Neural cell (in vitro differentiated cells): Measurements from ENCODE around the gene OST4.
A peak's percentile ranks its signal among the peaks of the same experiment; 100 is the strongest.

Source experiments
- EP300 ChIP-seq: fragments of 450-650 bp; conservative IDR thresholded peaks from 2 replicates; pipeline ENCODE4 v1.6.1; 2014; ENCODE audit warnings: antibody characterized with exemption, mild to moderate bottlenecking, moderate library complexity; ENCODE audit not compliant: poor library complexity, severe bottlenecking
- EZH2 ChIP-seq: fragments of 200-600, 300-800 bp; shearing (Covaris generic), sonication (generic); IDR thresholded peaks from 2 replicates; pipeline ENCODE4 v1.6.1; 2014; ENCODE audit warnings: antibody characterized with exemption, low read length, borderline replicate concordance, mild to moderate bottlenecking; ENCODE audit not compliant: insufficient read depth, poor library complexity, severe bottlenecking
- SMC3 ChIP-seq: fragments of 450-650 bp; conservative IDR thresholded peaks from 2 replicates; pipeline ENCODE4 v1.6.1; 2014; ENCODE audit warnings: antibody characterized with exemption, mild to moderate bottlenecking, moderate library complexity; ENCODE audit not compliant: poor library complexity

- TF ChIP-seq SMC3: peak; percentile 41
- no peak for TF ChIP-seq EP300
- TF ChIP-seq EZH2: no peak
Measured at GRCh38 chr2:27050996-27051901, 20.2 kb downstream of the OST4 start, which contains the start of gene AGBL5.
